Sigmoid colon (tissue), 7 donors: ENCODE data around the gene TEX13D. TPM values are rescaled to one million over a fixed set of nuclear protein-coding genes. Genes with fewer than 3 reads are reported as not detected.
"Not testable (repeated sequence)": the region's sequence is repeated elsewhere in the genome, so short reads cannot be mapped to it uniquely, and the experiment has no call there.

Source experiments
- DNase-seq: peaks from one replicate; pipeline ENCODE4 v3.0.0-alpha.2; 2019
- H3K27ac ChIP-seq, 4 donors: fragments of 200-600 bp; sonication (generic); one replicate each; pipeline ENCODE4 v1.5.1; 2016 to 2019; ENCODE audit warnings: mild to moderate bottlenecking in 1 of 4
- H3K27me3 ChIP-seq, 3 donors: fragments of 200-600 bp; sonication (generic); one replicate each; pipeline ENCODE4 v1.5.1; 2019; ENCODE audit warnings: mild to moderate bottlenecking in 1 of 3
- H3K36me3 ChIP-seq, 4 donors: fragments of 200-600 bp; sonication (generic); one replicate each; pipeline ENCODE4 v1.5.1; 2016 to 2019
- H3K4me1 ChIP-seq, 4 donors: fragments of 200-600 bp; sonication (generic); one replicate each; pipeline ENCODE4 v1.5.1; 2017 to 2019
- H3K4me3 ChIP-seq, 4 donors: fragments of 200-600 bp; sonication (generic); one replicate each; pipeline ENCODE4 v1.5.1; 2017 to 2019; ENCODE audit warnings: mild to moderate bottlenecking in 2 of 4, moderate library complexity in 1 of 4
- H3K9me3 ChIP-seq, 4 donors: fragments of 200-600 bp in 3 of 4; sonication (generic) in 3 of 4; one replicate each; pipeline versions ENCODE4 v1.5.1 to v1.6.1; 2013 to 2019
- CTCF ChIP-seq, 4 experiments: fragments of 450-650 bp in 3 of 4; fragments of 200-600 bp in 1 of 4; IDR thresholded peaks; one replicate each; pipeline ENCODE4 v1.5.1; 2016 to 2019; ENCODE audit warnings: antibody characterized with exemption in 4 of 4, mild to moderate bottlenecking in 3 of 4, moderate library complexity in 2 of 4
- EP300 ChIP-seq, 4 donors: sonication (generic); formaldehyde crosslinking; IDR thresholded peaks; one replicate each; pipeline ENCODE4 v1.6.1; 2017; ENCODE audit warnings: antibody characterized with exemption in 4 of 4
- POLR2A ChIP-seq, 2 donors: fragments of 450-650 bp; IDR thresholded peaks; one replicate each; pipeline ENCODE4 v1.6.1; 2016; ENCODE audit warnings: antibody characterized with exemption in 2 of 2, mild to moderate bottlenecking in 2 of 2, moderate library complexity in 2 of 2
- POLR2AphosphoS5 ChIP-seq, 4 donors: sonication (generic); formaldehyde crosslinking; IDR thresholded peaks; one replicate each; pipeline ENCODE4 v1.6.1; 2017; ENCODE audit warnings: antibody characterized with exemption in 4 of 4
- WGBS, 2 donors: extraction: QIAGEN DNeasy Blood & Tissue Kit; methylation state at CpG; one replicate each; pipeline ENCODE4 v1.1.7; 2013; 5-methylcytosine and 5-hydroxymethylcytosine counted together
- intact Hi-C: fragments of 100-400 bp; cut with DNase I; formaldehyde crosslinking; loops from one replicate; pipeline ENCODE4 v1.15.1; 2023
- polyA plus RNA-seq, 3 donors: library from polyadenylated mRNA; stranded (reverse); fragments of 200-250 nt; gene quantifications; one replicate each; pipeline ENCODE4 v1.2.3, GENCODE V29; 2013
- total RNA-seq, 4 donors: library from RNA; depleted of rRNA; stranded (reverse); fragments of >200 nt; gene quantifications; one replicate each; pipeline ENCODE4 v1.1.0, GENCODE V29; 2016
- donor health status: healthy with polysubstance abuse.
- donor health status: Bipolar disorder and iron deficiency.
- donor health status: healthy.

TEX13D gene
- total and polyA plus RNA-seq, 7 donors: not detected

- Histone ChIP-seq H3K4me1 (no peaks in the 10 kb centered on the region), H3K36me3 (no peaks in the 10 kb centered on the region), H3K4me3 (no peak overlapping the region), H3K27me3 (no peaks in the 10 kb centered on the region), H3K27ac (no peak overlapping the region), H3K9me3 (no peaks in the 10 kb centered on the region)
- WGBS, 2 donors: 53 to 70% methylated on average over 2 of the region's 2 CpGs
- intact Hi-C loops: no loop called here
- no peak for DNase-seq
- TF ChIP-seq POLR2AphosphoS5 (IDR thresholded peaks at IDR 0.05) (no peak), EP300 (IDR thresholded peaks at IDR 0.05) (no peak), CTCF (IDR thresholded peaks at IDR 0.05) (no peak), POLR2A (IDR thresholded peaks at IDR 0.05) (no peak)
Observed at GRCh38 chrX:124307253-124307907, 25.1 kb upstream of the TEX13D start.

- Histone ChIP-seq H3K4me1 (no peaks in the 10 kb centered on the region), H3K9me3 (no peaks in the 10 kb centered on the region), H3K4me3 (no peak overlapping the region), H3K27me3 (no peaks in the 10 kb centered on the region), H3K36me3 (no peaks in the 10 kb centered on the region), H3K27ac (no peak overlapping the region)
- no peak for TF ChIP-seq POLR2A (IDR thresholded peaks at IDR 0.05)
- no peak for TF ChIP-seq CTCF (IDR thresholded peaks at IDR 0.05)
- TF ChIP-seq POLR2AphosphoS5 (IDR thresholded peaks at IDR 0.05): no peak
- no peak for TF ChIP-seq EP300 (IDR thresholded peaks at IDR 0.05)
- no peak for DNase-seq
- WGBS, 2 donors: 61 to 84% methylated on average over 1 of the region's 1 CpG
- intact Hi-C loops: no loop called here
Observed at GRCh38 chrX:124325732-124326131, 6.7 kb upstream of the TEX13D start.

- Histone ChIP-seq H3K27me3 (no peaks in the 10 kb centered on the region), H3K9me3 (no peaks in the 10 kb centered on the region), H3K27ac (no peak overlapping the region), H3K4me1 (no peaks in the 10 kb centered on the region), H3K4me3 (no peak overlapping the region), H3K36me3 (no peaks in the 10 kb centered on the region)
- no peak for DNase-seq
- intact Hi-C loops: no loop called here
- WGBS, 2 donors: 28 to 79% methylated on average over 1 of the region's 1 CpG
- TF ChIP-seq POLR2A (IDR thresholded peaks at IDR 0.05) (no peak), CTCF (IDR thresholded peaks at IDR 0.05) (no peak), POLR2AphosphoS5 (IDR thresholded peaks at IDR 0.05) (no peak)
Observed at GRCh38 chrX:124328765-124329164, 3.7 kb upstream of the TEX13D start.

- Histone ChIP-seq H3K9me3 (no peaks in the 10 kb centered on the region), H3K27me3 (no peaks in the 10 kb centered on the region), H3K27ac (no peak overlapping the region), H3K4me1 (no peaks in the 10 kb centered on the region), H3K4me3 (no peak overlapping the region), H3K36me3 (no peaks in the 10 kb centered on the region)
- intact Hi-C loops: no loop called here
- WGBS, 2 donors: 84 to 94% methylated on average over 6 of the region's 6 CpGs
- no peak for DNase-seq
- TF ChIP-seq CTCF (IDR thresholded peaks at IDR 0.05): no peak
- no peak for TF ChIP-seq POLR2AphosphoS5 (IDR thresholded peaks at IDR 0.05)
- no peak for TF ChIP-seq EP300 (IDR thresholded peaks at IDR 0.05)
- TF ChIP-seq POLR2A (IDR thresholded peaks at IDR 0.05): no peak
Observed at GRCh38 chrX:124333862-124334261, 1.4 kb downstream of the TEX13D start.

- H3K27ac ChIP-seq, DNase-seq, intact Hi-C loops, H3K27me3 ChIP-seq, H3K36me3 ChIP-seq, H3K4me1 ChIP-seq, H3K4me3 ChIP-seq, H3K9me3 ChIP-seq: not testable (repeated sequence)
- WGBS, 2 donors: 77 to 94% methylated on average over 2 of the region's 2 CpGs
Observed at GRCh38 chrX:124334555-124334954, 2.1 kb downstream of the TEX13D start.
